NCI-H748 (cell line): Measurements from ENCODE around the gene LAG3.

Source experiments
- DNase-seq: peaks from one replicate; lab custom pipeline; 2025; ENCODE audit not compliant: unreplicated experiment; lab: John Stamatoyannopoulos, UW

The LAG3 gene

DNA sequence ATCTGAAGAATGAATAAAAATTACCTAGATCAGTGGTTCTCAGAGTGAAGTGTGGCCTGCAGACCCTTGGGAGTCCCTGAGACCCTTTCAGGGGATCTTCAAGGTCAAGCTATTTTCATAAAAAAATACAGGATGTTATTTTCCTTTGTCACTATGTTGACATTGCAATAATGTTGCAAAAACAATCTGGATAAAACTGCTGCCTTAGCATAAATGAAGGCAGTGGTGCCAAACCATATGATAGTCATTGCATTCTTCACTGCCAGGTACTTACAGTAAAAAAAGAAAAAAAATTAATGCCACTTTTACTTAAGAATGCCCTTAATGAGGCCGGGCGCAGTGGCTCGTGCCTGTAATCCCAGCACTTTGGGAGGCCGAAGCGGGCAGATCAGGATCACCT lies 15.0 kb downstream of the LAG3 start:
- no peak for DNase-seq

DNA sequence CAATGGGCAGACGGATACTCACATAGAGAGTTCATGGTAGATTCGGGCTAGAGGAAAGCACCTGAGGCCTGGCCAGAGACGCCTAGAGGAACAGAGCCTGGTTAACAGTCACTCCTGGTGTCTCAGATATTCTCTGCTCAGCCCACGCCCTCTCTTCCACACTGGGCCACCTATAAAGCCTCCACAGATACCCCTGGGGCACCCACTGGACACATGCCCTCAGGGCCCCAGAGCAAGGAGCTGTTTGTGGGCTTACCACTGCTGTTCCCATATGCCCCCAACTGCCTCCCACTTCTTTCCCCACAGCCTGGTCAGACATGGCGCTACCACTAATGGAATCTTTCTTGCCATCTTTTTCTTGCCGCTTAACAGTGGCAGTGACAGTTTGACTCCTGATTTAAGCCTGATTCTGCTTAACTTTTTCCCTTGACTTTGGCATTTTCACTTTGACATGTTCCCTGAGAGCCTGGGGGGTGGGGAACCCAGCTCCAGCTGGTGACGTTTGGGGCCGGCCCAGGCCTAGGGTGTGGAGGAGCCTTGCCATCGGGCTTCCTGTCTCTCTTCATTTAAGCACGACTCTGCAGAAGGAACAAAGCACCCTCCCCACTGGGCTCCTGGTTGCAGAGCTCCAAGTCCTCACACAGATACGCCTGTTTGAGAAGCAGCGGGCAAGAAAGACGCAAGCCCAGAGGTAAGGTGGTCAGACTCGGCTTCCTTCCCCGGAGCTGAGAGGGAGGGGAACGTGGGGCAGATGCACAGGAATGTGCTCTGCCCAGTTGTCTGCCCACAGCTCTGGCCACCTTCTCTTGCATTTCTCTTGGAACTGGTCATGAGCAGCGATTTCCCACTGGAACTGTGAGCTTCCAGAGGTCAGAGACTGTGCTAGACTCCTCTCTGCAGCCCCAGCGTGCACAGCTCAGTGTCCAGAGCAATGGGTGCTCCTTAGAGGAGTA lies 16.9 kb downstream of the LAG3 start, which contains the start of gene CD4:
Gene CD4, plus strand, starts transcription at position 557 of the 953 bp plus-strand sequence. CDS start 10,611 bp downstream, outside the sequence.
- DNase-seq: no peak

DNA sequence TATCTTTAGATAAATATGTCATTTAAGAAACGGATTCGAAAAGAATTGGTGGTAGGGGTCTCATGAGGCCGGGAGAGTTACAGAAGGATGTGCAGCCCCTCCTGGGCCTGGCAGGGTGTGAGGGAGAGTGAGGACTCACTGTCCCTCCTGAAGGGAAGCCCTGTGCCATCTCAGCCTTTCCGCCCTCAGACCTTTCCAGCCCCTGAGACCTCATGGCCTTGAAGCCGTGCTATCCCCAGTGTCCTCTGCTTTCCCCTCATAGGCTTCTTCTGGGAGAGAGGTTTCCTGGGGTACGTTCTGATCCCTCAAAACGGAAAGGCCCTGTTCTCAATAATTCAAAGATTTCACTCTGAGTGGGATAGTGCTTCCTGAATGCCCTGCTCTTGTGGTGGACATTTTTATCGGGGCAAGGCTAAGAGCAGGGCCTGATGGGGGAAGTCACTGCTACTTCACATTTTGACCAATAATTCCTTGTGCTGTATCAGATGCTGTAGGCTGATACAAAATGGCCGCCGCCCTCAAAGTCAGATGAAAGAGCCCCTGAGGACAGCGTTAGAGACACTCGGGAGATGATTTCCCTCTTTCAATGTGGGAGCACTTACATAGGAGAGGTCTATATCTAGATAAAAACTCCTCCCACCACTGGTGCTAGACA lies 18.3 kb downstream of the LAG3 start:
- no peak for DNase-seq

GRCh38 chr12:6791931-6792520 lies 19.7 kb downstream of the LAG3 start:
- no peak for DNase-seq

GRCh38 chr12:6792522-6793201 lies 20.3 kb downstream of the LAG3 start:
- DNase-seq: no peak

DNA sequence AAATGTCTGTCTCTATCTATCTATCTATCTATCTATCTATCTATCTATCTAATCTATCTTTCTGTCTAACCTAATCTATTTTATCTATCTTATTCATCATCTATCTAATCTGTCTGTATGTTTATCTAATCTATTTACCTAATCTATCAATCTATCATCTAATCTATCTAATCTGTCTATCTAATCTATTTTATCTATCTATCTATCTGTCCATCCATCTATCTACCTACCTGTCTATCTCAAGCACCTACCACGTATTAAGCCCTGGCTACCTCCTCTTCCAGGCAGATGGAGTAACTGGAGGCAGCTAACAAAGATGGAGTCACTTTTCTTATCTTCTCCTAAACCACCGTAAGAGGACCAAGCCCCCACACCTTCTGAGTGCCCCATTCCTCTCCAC lies 22.8 kb downstream of the LAG3 start:
- no peak for DNase-seq

DNA sequence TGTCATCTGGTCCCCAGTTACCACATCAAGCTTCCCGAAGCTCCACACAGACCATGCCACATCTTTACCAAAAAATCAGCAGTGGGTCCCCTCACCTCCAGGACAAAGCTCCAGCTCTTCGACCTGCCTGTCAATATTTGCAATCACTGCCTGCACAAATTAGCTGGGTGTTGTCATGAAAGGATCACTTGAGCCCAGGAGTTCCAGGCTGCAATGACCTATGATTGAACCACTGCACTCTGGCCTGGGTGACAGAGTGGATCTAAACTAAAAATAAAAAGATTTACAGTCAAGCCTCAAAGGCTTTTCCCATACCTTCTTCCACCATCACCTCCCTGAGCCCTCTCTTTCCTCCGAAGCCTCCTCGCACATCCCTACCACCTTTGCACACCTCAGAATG lies 24.3 kb downstream of the LAG3 start:
- no peak for DNase-seq

DNA sequence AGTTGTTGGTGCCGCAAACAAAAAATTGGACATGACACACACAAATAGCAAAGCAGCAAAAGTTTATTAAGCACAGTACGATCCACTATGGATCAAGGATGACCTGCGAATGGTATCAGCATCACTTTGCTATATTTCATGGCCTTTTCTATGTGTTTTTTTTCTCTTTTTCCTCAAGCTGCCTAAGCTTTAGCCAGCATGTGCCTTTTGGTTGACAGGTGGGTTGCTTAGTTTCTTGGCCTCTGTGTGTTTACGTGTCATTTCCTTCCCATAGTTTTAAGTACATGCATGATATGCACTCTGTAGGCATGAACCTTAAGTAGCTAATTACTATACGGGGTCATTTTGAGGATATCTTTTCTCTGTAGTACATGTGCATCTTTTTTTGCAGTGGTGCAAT lies 26.8 kb downstream of the LAG3 start:
- no peak for DNase-seq

DNA sequence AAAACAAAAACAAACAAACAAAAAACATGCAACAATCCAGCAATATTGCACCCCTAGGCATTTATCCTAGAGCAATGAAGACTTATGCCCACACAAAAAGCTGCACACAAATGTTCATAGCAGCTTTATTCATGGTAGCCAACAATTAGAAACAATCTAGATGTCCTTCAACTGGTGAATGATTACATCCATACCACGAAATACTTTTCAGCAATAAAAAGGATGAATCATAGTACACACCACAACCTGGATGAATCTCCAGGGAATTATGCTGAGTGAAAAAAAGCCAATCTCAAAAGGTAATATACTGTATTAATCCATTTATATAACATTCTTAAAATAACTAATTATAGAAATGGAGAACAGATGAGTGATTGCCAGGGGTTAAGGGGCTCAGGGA lies 34.9 kb downstream of the LAG3 start:
- no peak for DNase-seq

GRCh38 chr12:6809056-6809455 lies 36.7 kb downstream of the LAG3 start:
- no peak for DNase-seq

DNA sequence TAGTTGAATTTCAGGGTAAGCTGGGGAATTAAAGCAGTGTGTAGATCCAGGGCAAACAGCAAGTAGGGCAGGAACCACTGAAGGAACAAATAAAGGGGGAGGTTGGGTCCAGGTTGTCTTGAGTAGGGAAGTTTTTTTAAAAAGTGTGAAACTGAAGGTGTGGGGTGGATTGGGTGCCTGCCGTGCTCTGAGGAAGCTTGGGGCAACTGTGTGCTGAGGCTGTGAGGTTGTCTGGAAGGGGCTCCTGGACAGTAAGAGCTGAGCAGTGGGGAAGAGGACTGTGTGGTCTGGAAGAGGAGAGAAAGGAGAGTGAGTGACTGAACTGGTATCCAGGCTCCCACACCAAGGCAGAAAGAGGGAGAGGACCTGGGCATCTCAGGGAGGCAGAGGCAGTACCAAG lies 38.4 kb downstream of the LAG3 start:
- no peak for DNase-seq

GRCh38 chr12:6813363-6813762 lies 41.0 kb downstream of the LAG3 start:
- no peak for DNase-seq

DNA sequence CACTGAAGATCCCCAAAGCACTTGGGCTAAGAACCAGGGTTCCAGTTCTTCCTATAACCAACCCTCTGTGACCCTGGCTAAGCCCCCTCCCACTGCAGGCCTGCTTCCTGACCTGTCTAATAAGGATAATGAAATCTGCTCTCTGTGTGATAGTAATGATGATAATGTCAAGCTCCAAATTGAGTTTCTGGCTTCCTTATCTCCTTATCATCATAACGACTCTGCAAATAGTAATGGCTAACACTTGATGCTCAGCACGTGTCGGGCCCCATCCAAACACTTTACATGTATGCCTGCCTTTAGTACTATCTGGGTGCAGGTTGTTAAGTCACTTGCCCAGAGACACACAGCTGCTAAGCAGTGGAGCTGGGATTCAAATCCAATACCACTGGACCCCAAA lies 44.3 kb downstream of the LAG3 start:
- no peak for DNase-seq

GRCh38 chr12:6817098-6817497 lies 44.8 kb downstream of the LAG3 start:
- DNase-seq: no peak

- no peak for DNase-seq
These were observed 45.4 kb downstream of the LAG3 start for GRCh38 chr12:6817662-6818157.

DNA sequence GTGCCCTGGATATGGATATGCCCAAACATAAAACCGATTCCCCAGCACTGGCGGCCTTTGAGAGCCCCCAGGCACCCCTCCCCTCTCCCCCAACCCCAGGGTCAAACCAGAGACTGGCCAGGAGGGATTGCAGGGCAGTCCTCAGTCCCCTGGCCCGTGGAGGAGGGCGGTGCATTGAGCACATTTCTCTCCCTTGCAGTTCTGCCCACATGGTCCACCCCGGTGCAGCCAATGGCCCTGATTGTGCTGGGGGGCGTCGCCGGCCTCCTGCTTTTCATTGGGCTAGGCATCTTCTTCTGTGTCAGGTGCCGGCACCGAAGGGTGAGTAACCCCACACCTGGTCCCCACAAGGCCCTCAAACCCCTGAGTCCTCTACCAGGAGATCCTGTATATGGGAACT lies 45.9 kb downstream of the LAG3 start:
- DNase-seq: no peak

DNA sequence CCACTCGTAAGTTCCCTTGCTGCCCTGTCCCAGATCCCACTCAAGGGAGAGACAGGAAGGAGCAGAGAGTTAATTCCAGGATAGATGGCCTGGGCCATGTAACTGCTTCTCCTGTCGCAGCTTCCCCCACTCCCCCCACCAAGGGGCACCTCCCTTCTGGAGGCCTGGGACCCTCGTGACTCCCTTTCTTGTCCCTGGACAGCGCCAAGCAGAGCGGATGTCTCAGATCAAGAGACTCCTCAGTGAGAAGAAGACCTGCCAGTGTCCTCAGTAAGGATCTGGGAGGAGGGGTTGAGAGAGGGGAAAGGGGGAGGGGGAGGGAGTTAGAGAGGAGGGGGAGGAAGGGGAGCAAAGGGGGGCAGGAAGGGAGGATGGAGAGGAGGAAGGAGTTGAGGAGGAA lies 46.3 kb downstream of the LAG3 start:
- no peak for DNase-seq

DNA sequence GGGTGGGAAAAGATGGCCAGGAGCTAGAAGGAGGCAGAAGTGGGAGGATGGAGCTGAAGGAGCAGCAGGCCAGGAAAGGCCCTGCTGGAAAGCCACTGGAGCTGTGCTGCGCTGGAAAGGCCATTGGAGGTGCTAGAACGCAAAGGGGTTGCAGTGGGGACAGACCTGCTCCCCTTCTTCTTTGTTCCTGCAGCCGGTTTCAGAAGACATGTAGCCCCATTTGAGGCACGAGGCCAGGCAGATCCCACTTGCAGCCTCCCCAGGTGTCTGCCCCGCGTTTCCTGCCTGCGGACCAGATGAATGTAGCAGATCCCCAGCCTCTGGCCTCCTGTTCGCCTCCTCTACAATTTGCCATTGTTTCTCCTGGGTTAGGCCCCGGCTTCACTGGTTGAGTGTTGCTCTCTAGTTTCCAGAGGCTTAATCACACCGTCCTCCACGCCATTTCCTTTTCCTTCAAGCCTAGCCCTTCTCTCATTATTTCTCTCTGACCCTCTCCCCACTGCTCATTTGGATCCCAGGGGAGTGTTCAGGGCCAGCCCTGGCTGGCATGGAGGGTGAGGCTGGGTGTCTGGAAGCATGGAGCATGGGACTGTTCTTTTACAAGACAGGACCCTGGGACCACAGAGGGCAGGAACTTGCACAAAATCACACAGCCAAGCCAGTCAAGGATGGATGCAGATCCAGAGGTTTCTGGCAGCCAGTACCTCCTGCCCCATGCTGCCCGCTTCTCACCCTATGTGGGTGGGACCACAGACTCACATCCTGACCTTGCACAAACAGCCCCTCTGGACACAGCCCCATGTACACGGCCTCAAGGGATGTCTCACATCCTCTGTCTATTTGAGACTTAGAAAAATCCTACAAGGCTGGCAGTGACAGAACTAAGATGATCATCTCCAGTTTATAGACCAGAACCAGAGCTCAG lies 47.0 kb downstream of the LAG3 start:
- DNase-seq: no peak

DNA sequence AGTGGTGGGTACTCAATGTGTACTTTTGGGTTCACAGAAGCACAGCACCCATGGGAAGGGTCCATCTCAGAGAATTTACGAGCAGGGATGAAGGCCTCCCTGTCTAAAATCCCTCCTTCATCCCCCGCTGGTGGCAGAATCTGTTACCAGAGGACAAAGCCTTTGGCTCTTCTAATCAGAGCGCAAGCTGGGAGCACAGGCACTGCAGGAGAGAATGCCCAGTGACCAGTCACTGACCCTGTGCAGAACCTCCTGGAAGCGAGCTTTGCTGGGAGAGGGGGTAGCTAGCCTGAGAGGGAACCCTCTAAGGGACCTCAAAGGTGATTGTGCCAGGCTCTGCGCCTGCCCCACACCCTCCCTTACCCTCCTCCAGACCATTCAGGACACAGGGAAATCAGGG lies 47.8 kb downstream of the LAG3 start:
- no peak for DNase-seq
